Right ventricle myocardium inferior (tissue), 1 donor: Measurements from ENCODE around the gene LAMA4. TPM values are rescaled to one million over a fixed set of nuclear protein-coding genes. Genes with fewer than 3 reads are reported as not detected.
"Not testable (repeated sequence)": the region's sequence is repeated elsewhere in the genome, so short reads cannot be mapped to it uniquely, and the experiment has no call there.

ENCODE experiments used
- ATAC-seq: fragments of 200-7000 bp; cut with Tn5 transposase; one replicate; pipeline ENCODE4 v1.9.1; 2020; ENCODE audit warnings: mild to moderate bottlenecking, moderate library complexity
- DNase-seq: peaks from one replicate; pipeline ENCODE4 v3.0.0; 2021; ENCODE audit errors: missing footprints
- intact Hi-C: fragments of 100-400 bp; cut with DNase I; formaldehyde crosslinking; loops from one replicate; pipeline ENCODE4 v1.11.0; 2022
- total RNA-seq: library from RNA; stranded (reverse); fragmentation: NEBNext Ultra II Directional; extraction: Animal tissue kit (Norgen Biotek cat#: 25700); gene quantifications from one replicate; pipeline ENCODE4 v1.2.1, GENCODE V29; 2021
- donor health status: DM: no; HTN: yes; CAD: no; lungs with severe emphysema.

The LAMA4 gene
- total RNA-seq, 1 donor from 2014 or later: 83.0 TPM

DNA sequence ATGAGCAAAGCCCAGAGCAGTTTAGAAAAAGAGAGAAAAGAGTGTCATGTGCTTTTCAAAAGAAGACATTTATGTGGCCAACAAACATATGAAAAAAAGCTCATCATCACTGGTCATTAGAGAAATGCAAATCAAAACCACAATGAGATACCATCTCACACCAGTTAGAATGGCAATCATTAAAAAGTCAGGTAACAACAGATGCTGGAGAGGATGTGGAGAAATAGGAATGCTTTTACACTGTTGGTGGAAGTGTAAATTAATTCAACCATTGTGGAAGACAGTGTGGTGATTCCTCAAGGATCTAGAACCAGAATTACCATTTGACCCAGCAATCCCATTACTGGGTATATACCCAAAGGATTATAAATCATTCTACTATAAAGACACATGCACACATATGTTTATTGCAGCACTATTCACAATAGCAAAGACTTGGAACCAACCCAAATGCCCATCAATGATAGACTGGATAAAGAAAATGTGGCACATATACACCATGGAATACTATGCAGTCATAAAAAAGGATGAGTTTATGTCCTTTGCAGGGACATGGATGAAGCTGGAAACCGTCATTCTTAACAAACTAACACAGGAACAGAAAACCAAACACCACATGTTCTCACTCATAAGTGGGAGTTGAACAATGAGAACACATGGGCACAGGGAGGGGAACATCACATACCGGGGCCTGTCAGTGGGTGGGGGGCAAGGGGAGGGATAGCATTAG, 54.0 kb downstream of the LAMA4 start:
- ATAC-seq, DNase-seq, intact Hi-C loops: not testable (repeated sequence)

DNA sequence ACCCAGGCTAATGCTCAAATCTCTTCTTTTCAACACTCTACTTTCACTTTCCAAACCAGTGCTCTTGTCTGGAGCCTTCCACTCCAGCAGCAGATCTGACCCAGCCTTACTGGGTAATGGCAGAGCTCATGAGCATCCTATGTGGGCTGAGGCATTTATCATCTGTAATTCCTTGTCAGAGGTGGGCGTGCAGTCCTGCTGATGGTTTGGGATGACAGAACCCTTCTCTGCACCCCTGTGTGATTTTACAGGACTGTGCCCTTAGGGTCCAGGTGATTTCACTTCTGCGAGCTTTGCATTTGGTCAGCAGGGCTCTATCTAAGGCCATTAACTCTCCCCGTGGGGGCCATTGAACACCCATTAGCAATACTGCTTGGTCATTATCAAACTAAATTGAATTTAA, 55.4 kb downstream of the LAMA4 start:
- intact Hi-C loops: loop anchor here (5.0 kb wide), 1 partner anchor 53 kb away; the partner anchor contains the start of gene LAMA4
- no peak for DNase-seq
- no peak for ATAC-seq

DNA sequence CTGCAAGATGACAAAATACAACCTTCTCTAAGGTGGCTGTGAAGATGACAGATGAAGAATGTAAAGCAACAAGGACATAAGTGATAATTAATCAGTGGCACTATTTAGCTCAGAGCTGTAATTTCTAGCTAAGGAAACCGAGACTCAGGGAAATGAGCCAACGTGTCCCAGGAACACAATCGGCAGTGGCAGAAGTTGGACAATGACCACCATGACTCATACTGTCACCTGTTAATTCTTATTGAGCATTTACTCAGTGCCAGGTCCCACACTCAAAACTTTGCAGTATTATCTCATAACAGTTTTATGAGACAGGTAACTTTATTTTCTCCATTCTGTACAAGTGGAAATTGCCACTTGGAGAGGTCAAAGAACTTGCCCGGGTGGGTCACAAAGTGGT, 55.8 kb downstream of the LAMA4 start:
- ATAC-seq (no peak), DNase-seq (no peak)
- intact Hi-C loops: loop anchor here (5.0 kb wide), 1 partner anchor 54 kb away; the partner anchor contains the start of gene LAMA4

DNA sequence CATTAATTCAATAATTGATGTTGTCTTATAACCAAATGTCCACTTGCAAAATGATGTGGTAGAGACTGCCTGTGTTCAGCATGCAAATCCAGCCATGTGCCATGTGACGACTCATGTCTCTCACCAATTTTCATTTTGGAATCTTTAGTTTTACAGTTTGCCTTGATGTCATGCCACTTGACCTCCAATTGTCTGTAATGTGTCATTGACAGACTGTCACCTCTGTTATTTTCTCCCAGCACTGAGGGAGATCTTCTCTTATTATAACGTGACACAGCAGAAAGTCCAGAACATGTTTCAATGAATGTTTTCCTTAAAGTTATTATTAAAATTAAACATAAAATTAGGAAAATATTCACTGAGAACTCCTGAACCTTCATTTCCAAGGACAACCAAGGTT, 56.7 kb downstream of the LAMA4 start:
- no peak for ATAC-seq
- DNase-seq: no peak
- intact Hi-C loops: loop anchor here (5.0 kb wide), 1 partner anchor 55 kb away; the partner anchor contains the start of gene LAMA4

DNA sequence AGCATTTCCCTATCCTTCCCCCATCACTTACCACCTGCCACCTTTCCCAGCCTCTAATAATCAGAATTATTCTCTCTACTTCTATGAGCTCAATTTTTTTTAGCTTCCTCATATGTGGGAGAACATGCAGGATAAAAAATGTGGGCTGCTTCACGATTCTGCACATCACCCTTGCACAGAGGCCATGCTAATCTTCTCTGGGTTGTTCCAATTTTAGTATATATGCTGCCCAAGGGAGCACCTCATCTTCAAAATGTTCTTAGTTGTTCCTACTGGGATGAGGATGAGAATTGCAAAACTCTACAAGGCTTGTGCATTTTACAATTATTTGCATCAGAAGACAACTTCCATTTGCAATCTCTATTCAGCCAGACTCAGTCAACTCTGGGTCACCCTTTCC, 58.1 kb downstream of the LAMA4 start:
- DNase-seq: no peak
- intact Hi-C loops: loop anchor here (5.0 kb wide), 1 partner anchor 56 kb away; the partner anchor contains the start of gene LAMA4

DNA sequence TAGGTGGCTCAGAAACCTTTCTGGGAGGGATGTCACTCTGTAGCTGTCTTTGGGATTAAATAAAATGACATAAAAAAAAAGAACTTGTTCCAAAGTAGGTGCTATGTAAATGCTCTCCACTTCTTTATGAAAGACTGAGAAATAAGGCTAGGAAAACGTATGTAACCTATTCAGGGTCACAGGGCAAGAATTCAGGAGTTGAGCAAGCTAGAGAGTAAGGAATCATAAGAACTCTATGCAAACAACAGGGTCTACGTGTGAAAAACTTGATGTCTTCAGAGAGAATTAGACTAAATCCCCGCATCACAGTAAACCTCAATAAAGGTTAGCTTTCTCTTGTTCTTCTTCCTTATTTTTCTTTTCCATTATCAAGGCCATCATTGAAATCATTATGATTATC, 59.2 kb downstream of the LAMA4 start:
- DNase-seq (no peak), ATAC-seq (no peak)
- intact Hi-C loops: loop anchor here (5.0 kb wide), 1 partner anchor 57 kb away; the partner anchor contains the start of gene LAMA4

More for the DNA sequence above, 58.1 kb downstream of the LAMA4 start:
- no peak for ATAC-seq

DNA sequence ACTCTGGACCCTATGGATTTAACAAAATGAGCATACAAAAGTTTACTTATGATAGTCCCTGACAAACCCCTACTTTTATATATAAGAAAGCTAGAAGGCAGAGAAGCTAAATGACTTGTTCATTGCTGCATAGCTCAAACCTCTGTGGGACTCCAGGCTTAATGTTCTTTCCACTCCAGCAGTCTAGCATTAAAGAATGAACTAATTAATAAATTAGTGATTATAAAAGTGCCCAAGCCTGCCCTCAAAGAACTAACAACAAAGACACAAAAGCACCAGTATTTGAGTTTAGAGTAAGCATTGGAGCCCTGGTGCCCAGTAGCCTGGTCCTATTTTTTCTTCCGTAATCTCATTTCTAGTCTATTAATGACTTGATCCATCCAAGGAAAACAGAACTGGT, 59.9 kb downstream of the LAMA4 start:
- intact Hi-C loops: no loop called here

DNA sequence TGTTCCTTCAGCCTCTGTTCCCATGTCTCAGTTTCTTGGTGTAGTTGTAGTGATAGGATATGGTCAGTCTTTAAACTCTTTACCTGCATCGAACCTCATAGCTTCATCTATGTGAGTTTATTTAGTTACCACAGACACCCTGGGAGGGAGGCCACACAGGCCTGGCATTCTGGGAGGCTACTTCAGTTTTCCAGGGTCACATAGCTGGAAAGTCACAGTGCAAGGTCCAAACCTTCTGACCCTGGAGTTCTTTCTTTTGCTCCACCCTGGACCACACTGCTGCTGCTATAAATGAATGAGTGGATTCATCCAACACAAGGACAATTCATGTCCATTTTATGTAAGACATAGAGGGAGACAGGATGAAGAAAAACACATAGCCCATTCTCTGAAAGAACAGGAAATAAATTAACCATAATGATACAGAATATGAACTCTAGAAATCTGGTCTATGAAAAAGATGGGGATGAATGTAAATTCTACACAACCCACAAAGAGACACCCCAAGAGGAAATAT, 60.8 kb downstream of the LAMA4 start:
- ATAC-seq (no peak), DNase-seq (no peak)
- intact Hi-C loops: no loop called here

More for the DNA sequence above, 59.9 kb downstream of the LAMA4 start:
- no peak for ATAC-seq
- DNase-seq: no peak

DNA sequence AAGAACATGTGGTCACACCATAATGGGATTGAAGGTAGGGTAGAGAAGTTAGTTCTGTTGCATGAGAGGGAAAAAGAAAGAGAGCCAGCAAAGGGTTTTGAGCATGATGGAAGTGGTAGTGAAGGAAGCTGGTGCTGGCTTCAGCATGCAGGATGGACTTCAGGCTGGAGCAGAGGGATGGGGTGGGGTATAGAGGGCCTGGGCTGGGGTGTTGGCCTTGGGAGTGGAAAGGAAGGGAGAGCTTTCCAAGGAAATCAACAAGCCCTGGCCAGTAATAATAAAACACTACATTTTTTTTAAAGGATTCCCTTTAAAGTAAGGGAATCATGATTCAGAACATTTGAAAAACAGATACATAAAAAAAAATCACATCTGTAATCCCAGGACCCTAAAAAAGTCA, 61.2 kb downstream of the LAMA4 start:
- DNase-seq: no peak

DNA sequence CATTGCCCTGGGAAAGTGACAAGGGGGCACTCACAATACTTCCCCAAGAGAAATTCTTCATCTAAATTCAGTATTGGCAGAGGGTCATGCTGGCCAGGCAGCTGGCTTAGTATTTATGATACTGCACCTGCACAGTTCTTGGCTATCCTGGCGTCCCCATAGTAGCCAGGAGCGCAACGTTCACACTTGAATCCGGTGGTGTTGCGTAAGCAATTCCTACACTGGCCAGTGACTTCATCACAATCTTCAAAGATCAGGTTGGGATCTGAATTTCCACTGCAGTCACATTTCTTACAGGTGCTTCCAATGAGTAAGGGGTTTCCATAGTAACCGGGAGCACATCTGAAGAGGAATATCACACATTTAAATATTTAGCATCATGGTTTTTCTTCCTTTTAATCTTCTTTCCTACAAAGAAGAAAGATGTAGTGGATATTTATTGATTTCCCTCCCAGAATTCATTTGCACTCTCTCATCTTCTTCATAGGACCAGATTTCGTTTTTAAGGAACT, 62.8 kb downstream of the LAMA4 start:
- intact Hi-C loops: no loop called here
- no peak for DNase-seq
- ATAC-seq: no peak

More for the DNA sequence above, 61.2 kb downstream of the LAMA4 start:
- intact Hi-C loops: no loop called here
- peak; percentile 49 for ATAC-seq

DNA sequence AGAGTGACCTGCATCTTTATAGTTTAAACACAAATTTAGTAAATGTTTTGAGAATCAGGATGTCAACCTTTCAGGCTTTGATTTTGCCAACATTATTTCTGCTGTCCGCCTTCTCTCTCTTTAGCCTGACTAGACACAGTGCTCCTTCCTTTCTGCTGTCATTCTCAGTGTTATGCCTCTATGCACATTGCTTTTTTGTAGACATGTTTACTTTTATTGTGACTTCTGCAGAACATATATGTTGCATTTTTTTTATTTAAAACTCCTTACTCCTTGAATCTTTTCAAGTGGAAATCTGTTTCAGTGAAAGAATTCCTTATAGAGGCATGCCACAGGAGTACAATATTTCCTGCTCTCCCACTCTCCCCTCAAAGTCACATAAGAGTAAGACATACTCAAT, 64.2 kb downstream of the LAMA4 start:
- no peak for ATAC-seq
- intact Hi-C loops: no loop called here
- no peak for DNase-seq

DNA sequence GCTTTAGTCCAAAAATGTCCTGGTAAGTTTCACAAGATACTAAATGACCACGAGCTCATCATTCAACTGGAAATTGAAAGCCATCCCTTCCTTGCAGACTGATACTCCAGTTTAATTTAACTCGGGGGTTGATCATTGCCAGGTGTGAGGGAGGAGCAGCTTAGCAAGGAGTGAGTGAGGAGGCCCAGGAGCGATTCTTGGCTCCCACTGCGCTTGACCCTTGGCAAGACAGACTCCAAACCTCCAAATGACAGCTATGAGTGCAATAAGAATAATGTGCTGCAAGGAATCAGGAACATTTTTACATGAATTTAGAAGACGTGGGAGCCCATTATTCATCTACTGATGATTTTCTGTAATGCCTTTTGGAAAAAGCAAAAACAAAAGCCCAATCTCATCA, 64.9 kb downstream of the LAMA4 start:
- DNase-seq: no peak
- no peak for ATAC-seq
- intact Hi-C loops: no loop called here

DNA sequence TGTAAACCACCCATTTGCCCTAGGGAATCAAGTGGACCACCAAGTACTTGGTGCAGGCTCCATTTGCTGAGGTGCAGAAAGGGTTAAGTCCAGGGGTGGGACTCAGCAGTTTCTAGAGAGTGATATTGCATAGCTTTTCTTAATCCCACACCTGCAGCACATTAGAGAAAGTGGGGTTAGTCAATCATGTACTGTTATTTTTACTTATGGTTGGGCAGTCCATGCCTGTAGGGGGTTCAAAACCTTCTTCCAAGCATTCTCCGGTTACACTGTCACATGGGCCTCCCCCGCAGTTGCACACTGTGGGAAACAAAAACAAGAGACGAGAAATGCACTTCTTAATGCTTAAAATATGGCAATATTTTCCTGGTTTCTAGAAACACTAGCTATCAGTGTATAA, 65.5 kb downstream of the LAMA4 start:
- ATAC-seq: no peak

DNA sequence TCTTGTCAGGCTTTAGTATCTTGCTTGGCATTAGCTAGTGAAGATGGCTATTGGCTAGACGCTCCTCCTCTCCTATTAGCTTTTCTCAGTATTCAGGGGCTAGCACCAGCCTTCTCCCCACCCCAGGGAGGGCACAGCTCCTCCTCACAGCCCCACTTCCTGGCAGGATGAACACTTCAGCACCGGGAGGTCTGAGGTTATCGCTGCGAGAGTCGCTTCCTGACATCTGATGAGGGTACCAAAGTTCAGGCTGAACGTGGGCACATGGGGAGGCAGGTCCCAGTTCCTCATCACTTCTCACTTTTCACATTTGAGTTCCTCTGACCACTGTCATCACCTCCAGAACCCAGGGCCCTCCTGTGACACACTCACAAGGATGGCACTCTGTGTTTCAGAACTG, 66.6 kb downstream of the LAMA4 start:
- DNase-seq: no peak
- intact Hi-C loops: no loop called here
- no peak for ATAC-seq

More for the DNA sequence above, 65.5 kb downstream of the LAMA4 start:
- no peak for DNase-seq
- intact Hi-C loops: no loop called here

DNA sequence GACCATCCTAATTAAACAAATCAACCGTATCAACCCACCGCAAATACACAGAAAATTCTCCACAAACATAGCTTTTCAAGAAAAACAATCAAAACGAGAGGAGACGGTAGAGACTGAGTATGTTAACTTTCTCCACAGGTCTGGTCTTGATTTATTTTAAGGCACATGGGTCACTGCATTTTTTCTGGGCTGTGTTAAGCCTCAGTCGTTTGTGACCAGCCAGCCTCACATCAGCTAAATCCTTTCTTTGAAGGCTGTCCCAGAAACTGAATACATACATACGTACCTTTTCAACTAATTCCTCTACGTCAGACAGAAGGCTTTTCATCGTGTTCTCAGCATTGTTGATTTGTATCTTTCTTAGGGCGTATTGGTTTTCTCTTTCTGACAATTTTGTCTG, 69.4 kb downstream of the LAMA4 start:
- DNase-seq (no peak), ATAC-seq (no peak)
- intact Hi-C loops: loop anchor here (5.0 kb wide), 1 partner anchor 82 kb away; no protein-coding TSS in a partner anchor

DNA sequence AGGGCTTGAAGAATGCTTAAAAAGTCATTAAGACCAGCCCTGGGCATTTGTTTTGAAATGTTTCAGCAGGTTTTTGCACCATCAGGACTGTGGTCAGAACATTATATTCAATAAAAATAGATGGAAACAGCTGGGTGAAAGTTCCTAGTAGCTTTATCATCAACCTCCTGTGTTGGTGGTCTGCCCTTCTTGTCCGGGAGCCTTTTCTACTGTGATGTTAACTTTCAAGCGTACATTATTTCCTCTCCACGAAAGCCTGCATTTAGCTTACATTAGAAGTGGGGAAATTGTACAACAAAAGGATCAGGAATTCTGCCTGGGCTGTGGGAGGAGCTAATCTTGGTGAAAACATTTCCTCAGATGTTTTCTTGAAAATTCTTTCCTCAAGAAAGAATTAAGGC, 71.1 kb downstream of the LAMA4 start:
- no peak for ATAC-seq
- intact Hi-C loops: loop anchor here (5.0 kb wide), 1 partner anchor 84 kb away; no protein-coding TSS in a partner anchor
- no peak for DNase-seq

DNA sequence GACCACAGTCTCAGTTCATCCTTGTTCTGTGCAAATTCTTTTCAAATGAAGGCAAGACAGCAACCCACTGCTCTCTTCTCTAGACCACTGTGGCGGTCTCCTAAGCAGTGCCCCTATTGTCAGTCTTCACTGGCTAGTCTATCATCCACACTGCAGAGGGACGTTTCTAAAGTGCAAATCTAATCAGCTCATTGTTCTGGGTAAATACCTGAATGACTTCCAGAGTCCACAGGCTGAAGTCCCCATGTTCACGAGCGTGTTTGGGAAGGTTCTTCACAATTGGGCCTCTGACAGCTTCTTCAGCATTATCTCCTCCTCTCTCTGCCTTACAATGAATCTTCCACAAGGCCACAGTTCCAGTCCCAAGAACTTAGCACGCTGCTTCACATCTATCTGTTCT, 73.2 kb downstream of the LAMA4 start:
- DNase-seq (no peak), ATAC-seq (peak; percentile 35)
- intact Hi-C loops: loop anchor here (2.0 to 5.0 kb wide), 2 partner anchors 74 to 86 kb away; partner anchors contain the start of gene LAMA4

DNA sequence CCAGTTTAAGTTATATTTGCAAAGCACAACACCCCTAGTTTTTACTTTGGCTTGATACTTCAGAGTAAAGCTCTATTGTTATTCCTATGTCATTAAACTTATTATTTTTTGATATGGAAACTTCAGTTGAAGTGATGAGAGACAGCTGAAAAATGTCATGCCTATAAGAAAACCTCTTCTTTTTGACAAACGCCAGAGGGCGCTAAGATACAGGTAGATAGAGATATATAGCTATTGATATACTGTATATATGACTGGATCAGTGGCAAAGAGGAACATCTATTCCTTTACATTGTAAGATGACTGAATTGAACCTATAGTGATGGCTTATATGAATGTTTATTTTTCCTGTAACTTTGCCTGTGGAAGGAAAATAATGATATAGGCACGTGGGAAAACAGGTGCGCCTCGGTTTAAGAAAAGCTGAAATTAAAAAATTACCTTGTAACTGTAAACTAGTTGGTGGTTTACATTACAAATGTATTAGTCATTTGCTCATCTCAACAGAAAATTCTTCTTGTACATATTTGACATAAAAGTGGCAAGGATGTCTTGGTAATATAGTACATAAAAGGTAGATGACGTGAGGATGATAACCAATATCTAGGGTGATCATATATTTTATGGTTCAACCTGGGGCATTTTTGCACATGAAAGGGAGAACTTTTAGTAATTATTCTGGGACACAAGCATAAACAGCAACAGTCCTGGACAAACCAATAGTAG, 74.1 kb downstream of the LAMA4 start:
- intact Hi-C loops: loop anchor here (1.0 to 5.0 kb wide), 4 partner anchors 75 to 132 kb away; partner anchors contain the start of gene LAMA4
- ATAC-seq (no peak), DNase-seq (no peak)

DNA sequence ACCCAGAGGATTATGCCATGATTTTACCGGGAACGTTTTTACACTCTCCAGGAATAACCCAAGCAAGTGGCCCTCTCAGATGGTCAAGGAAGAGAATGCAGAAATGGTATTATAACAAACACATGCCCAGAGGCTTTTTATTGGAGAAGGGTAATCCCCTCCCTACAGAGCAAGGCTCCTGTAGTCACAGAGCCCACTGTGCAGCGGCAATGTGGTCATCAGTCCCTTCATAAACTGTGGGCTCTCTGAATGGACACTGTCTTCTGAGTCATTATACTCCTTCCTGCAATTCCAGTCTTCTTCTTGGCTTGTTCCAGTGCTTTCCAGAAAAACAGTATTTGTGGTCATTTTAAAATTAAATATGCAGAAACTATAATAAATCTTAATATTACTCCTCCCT, 74.7 kb downstream of the LAMA4 start:
- intact Hi-C loops: loop anchor here (1.0 to 5.0 kb wide), 4 partner anchors 75 to 133 kb away; partner anchors contain the start of gene LAMA4
- ATAC-seq (no peak), DNase-seq (no peak)
